HepG2 (cell line): ENCODE measurements around the gene KIF22. TPM values are rescaled to one million over a fixed set of nuclear protein-coding genes. Genes with fewer than 3 reads are reported as not detected.

Experiments
- ATAC-seq: fragments of 200-7000 bp; cut with Tn5 transposase; 3 replicates; pipeline ENCODE4 v1.9.1; 2020; ENCODE audit warnings: mild to moderate bottlenecking, moderate library complexity
- BruUV-seq: library from RNA; stranded (reverse); fragments of 400-500 nt; replicated peaks from 2 replicates; lab custom pipeline; 2021; lab: Mats Ljungman, UMichigan
- CTCF ChIA-PET: fragments of 300-600 bp; formaldehyde crosslinking; extraction: SDS; loops from one replicate; lab custom pipeline; 2021; ENCODE audit warnings: low total read pairs, inconsistent platforms, low intra/inter-chr PET ratio; lab: Yijun Ruan, JAX
- POLR2A ChIA-PET: fragments of 350-600 bp; sonication (Branson Sonifier 250); formaldehyde crosslinking; loops from one replicate; lab custom pipeline; 2020; ENCODE audit warnings: antibody characterized with exemption, inconsistent platforms; lab: Yijun Ruan, JAX
- DNase-seq: peaks from one replicate; pipeline ENCODE4 v3.0.0-alpha.2; 2015; ENCODE audit warnings: low spot score
- FAIRE-seq: peaks from 3 replicates; lab custom pipeline; 2011; peaks lifted over from hg19 to GRCh38; lab: Jason Lieb, UNC
- H2AFZ ChIP-seq: one replicate; pipeline ENCODE4 v1.6.1; 2011; ENCODE audit warnings: low read length, inconsistent platforms
- H3K27ac ChIP-seq: fragments of 300-600 bp; 3 replicates; pipeline ENCODE4 v1.8.0; 2011; ENCODE audit warnings: mixed run types, mild to moderate bottlenecking, mixed read lengths, low read length, inconsistent platforms; ENCODE audit not compliant: insufficient read depth; ENCODE audit errors: extremely low read length
- H3K27me3 ChIP-seq, 2 experiments: fragments of 200-600 bp in 1 of 2; 2 replicates in 1 of 2; 3 replicates in 1 of 2; pipeline versions ENCODE4 v1.6.0 to v1.8.0; 2011; ENCODE audit warnings: low read length in 2 of 2, mild to moderate bottlenecking in 2 of 2, moderate library complexity in 2 of 2, inconsistent platforms in 1 of 2; ENCODE audit not compliant: insufficient read depth in 2 of 2, control insufficient read depth in 1 of 2
- H3K36me3 ChIP-seq, 2 experiments: fragments of 200-600 bp in 1 of 2; replicated peaks in 1 of 2; 2 replicates in 1 of 2; 3 replicates in 1 of 2; pipeline versions ENCODE4 v1.5.1 to v1.8.0; 2011; ENCODE audit warnings: low read length in 2 of 2, inconsistent platforms in 1 of 2; ENCODE audit not compliant: insufficient read depth in 2 of 2, control insufficient read depth in 1 of 2
- H3K4me1 ChIP-seq: 2 replicates; pipeline ENCODE4 v1.5.1; 2012; ENCODE audit warnings: low read length, inconsistent platforms; ENCODE audit not compliant: insufficient read depth
- H3K4me2 ChIP-seq: 2 replicates; pipeline ENCODE4 v1.6.0; 2011; ENCODE audit warnings: low read depth, low read length, inconsistent platforms
- H3K4me3 ChIP-seq, 3 experiments: fragments of 200-600 bp in 1 of 3; sonication (generic), shearing (Covaris generic) in 1 of 3; replicated peaks in 1 of 3; 2 replicates each; pipeline ENCODE4 v1.5.1; 2011 to 2016; ENCODE audit warnings: low read length in 3 of 3, inconsistent platforms in 2 of 3, low read depth in 2 of 3, mild to moderate bottlenecking in 2 of 3, control low read depth in 1 of 3, mixed read lengths in 1 of 3; ENCODE audit not compliant: insufficient read depth in 1 of 3
- H3K79me2 ChIP-seq: one replicate; pipeline ENCODE4 v1.6.1; 2011; ENCODE audit warnings: low read length, inconsistent platforms; ENCODE audit not compliant: insufficient read depth
- H3K9ac ChIP-seq: 2 replicates; pipeline ENCODE4 v1.6.0; 2011; ENCODE audit warnings: mild to moderate bottlenecking, low read depth, low read length, inconsistent platforms; ENCODE audit not compliant: insufficient read depth
- H3K9me3 ChIP-seq: 2 replicates; pipeline ENCODE4 v1.5.1; 2012; ENCODE audit warnings: mild to moderate bottlenecking, low read length
- H4K20me1 ChIP-seq: 2 replicates; pipeline ENCODE4 v1.6.0; 2011; ENCODE audit warnings: inconsistent platforms, mild to moderate bottlenecking, low read length, moderate library complexity; ENCODE audit not compliant: insufficient read depth
- CEBPB ChIP-seq: IDR thresholded peaks from 2 replicates; pipeline ENCODE4 v1.6.1; 2011; ENCODE audit warnings: low read depth, low read length, improper control_type of control experiment, borderline replicate concordance
- PITX1 ChIP-seq: sonication (generic); formaldehyde crosslinking; IDR thresholded peaks from 2 replicates; pipeline ENCODE4 v1.5.1; 2020; ENCODE audit warnings: mild to moderate bottlenecking, missing genetic modification reagents
- SALL2 ChIP-seq: sonication (generic); formaldehyde crosslinking; IDR thresholded peaks from 2 replicates; pipeline ENCODE4 v1.8.1; 2023; ENCODE audit warnings: mild to moderate bottlenecking, missing genetic modification reagents, inconsistent platforms
- ZNF629 ChIP-seq: sonication (generic); formaldehyde crosslinking; conservative IDR thresholded peaks from 2 replicates; pipeline ENCODE4 v1.5.0; 2020; ENCODE audit warnings: missing genetic modification reagents
- ZNF777 ChIP-seq: sonication (generic); formaldehyde crosslinking; IDR thresholded peaks from 2 replicates; pipeline ENCODE4 v1.4.0; 2020; ENCODE audit warnings: missing genetic modification reagents
- WGBS: methylation state at CpG from one replicate; pipeline ENCODE4 v1.1.6; 2017; ENCODE audit warnings: low lambda C conversion rate; 5-methylcytosine and 5-hydroxymethylcytosine counted together
- in situ Hi-C: cut with HindIII; loops from 2 replicates; pipeline ENCODE4 v1.10.0; 2017; ENCODE audit warnings: low pct_unique_long_range_greater_than_20kb; ENCODE audit not compliant: extremely low pct_ligation_motif_present
- intact Hi-C: fragments of 100-400 bp; cut with micrococcal nuclease; formaldehyde crosslinking; loops from one replicate; pipeline ENCODE4 v1.10.0; 2022; ENCODE audit not compliant: unreplicated experiment
- polyA plus RNA-seq, 8 experiments: library from polyadenylated mRNA; depleted of rRNA in 3 of 8; stranded (reverse) in 7 of 8; unstranded in 1 of 8; fragments of >200 nt; fragmentation: Illumina TruSeq in 4 of 8; extraction: Trizol in 4 of 8; gene quantifications; 2 replicates each; pipeline versions ENCODE4 v1.2.1 to v1.2.3, GENCODE V29; 2011 to 2016; ENCODE audit warnings: low read depth in 4 of 8, missing spikeins in 1 of 8, mixed read lengths in 1 of 8; ENCODE audit not compliant: insufficient read depth in 1 of 8
- total RNA-seq, 5 experiments: library from RNA; depleted of rRNA; stranded (reverse); fragments of >200 nt; fragmentation: Illumina TruSeq; extraction: Trizol; gene quantifications; 2 replicates each; pipeline ENCODE4 v1.2.3, GENCODE V29; 2016; ENCODE audit warnings: low read depth in 1 of 5

KIF22 gene
- total and polyA plus RNA-seq, 2 of the 13 experiments (the other 11 are each of a cell fraction or from before 2014, with no cell fraction given), result 95.8 to 118 TPM

DNA sequence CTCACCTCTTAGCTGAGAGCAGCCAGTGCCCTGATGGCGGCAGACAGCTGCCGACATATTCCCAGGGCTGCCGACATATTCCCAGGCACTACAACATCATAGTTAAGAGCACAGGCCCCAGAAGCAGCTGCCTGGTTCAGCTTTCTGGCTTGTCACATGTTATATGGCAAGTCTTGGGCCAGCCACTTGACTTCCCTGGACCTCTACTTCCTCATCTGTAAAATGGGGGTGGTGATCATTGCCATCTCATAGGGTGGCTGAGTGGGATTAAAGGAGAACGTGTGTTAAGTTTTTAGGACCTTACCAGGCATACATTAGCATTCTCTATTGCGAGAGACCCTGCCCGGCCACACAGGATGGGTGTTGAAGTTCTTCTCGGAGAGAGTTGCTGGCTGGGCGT, 53.4 kb downstream of the KIF22 start:
- CTCF ChIA-PET, result no interaction called here
- Histone ChIP-seq H3K79me2 (no peaks in the 10 kb centered on the region), H4K20me1 (no peaks in the 10 kb centered on the region), H3K27ac (no peak overlapping the region), H3K4me1 (no peaks in the 10 kb centered on the region), H3K4me2 (no peak overlapping the region), H3K9me3 (no peaks in the 10 kb centered on the region), H3K36me3 (peaks cover 3% of the 10 kb centered on the region in 2 experiments; a peak in 2 of 5 replicates), H3K4me3 (no peak overlapping the region), H3K9ac (no peak overlapping the region), H3K27me3 (no peaks in the 10 kb centered on the region), H2AFZ (no peak overlapping the region)
- 95% methylated on average over 8 of the region's 8 CpGs for WGBS
- DNase-seq, result no peak
- no peak for FAIRE-seq
- no TSS peak for BruUV-seq
- intact Hi-C loops (no loop called here), in situ Hi-C loops (no loop called here)
- no peak for ATAC-seq
- TF ChIP-seq ZNF629 (CRISPR knock-in tag), result 0 out of 2 replicates have a peak, but pooled peaks have one; percentile 21
- TF ChIP-seq SALL2 (CRISPR knock-in tag), result no peak
- POLR2A ChIA-PET, result interaction anchor here (3.6 kb wide), 1 partner anchor 14 kb away, joined by 11 read pairs; no protein-coding TSS in a partner anchor

DNA sequence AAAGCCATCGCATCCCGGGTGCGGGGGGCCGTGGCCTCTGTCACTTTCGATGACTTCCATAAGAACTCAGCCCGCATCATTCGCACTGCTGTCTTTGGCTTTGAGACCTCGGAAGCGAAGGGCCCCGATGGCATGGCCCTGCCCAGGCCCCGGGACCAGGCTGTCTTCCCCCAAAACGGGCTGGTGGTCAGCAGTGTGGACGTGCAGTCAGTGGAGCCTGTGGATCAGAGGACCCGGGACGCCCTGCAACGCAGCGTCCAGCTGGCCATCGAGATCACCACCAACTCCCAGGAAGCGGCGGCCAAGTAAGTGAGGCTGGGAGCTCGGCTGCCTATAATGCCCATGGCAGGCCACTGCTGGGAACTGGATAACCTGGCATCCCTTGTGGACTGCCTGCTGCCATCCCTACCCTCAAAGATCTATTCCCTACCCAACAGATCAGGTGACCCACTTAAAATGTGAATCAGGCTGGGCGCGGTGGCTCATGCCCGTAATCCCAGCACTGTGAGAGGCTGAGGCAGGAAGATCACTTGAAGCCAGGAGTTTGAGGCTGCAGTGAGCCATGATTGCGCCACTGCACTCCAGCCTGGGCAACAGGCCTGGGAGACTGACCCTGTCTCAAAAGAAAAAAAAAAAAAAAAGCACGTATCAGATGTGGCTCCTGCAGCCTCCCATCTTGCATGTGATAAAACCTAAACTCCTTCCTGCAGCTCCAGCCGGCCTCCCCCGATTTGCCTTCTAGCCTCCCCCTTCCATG, 54.2 kb downstream of the KIF22 start:
- DNase-seq (no peak), ATAC-seq (no peak), FAIRE-seq (no peak)
- Histone ChIP-seq H3K9me3 (no peaks in the 10 kb centered on the region), H3K27ac (no peak overlapping the region), H3K27me3 (no peaks in the 10 kb centered on the region), H3K36me3 (peaks cover 3% of the 10 kb centered on the region in 2 experiments; a peak in 2 of 5 replicates), H3K9ac (no peak overlapping the region), H4K20me1 (no peaks in the 10 kb centered on the region), H3K4me3 (no peak overlapping the region), H3K4me2 (no peak overlapping the region), H3K4me1 (no peaks in the 10 kb centered on the region), H2AFZ (no peak overlapping the region), H3K79me2 (no peaks in the 10 kb centered on the region)
- WGBS, result 93% methylated on average over 27 of the region's 28 CpGs
- BruUV-seq, result no TSS peak
- POLR2A ChIA-PET, result interaction anchor here (1.4 to 3.6 kb wide), 2 partner anchors 15 to 18 kb away, joined by 3 to 11 read pairs; no protein-coding TSS in a partner anchor
- CTCF ChIA-PET, result no interaction called here
- TF ChIP-seq CEBPB (0 out of 2 replicates have a peak, but pooled peaks have one; percentile 19), PITX1 (no peak), ZNF777 (CRISPR knock-in tag) (no peak)
- intact Hi-C loops (no loop called here), in situ Hi-C loops (no loop called here)
